Kidney epithelial cell (primary cell): ENCODE results near the gene PKD1L1. TPM values are rescaled to one million over a fixed set of nuclear protein-coding genes. Genes with fewer than 3 reads are reported as not detected.

ENCODE experiments used
- DNase-seq: peaks from one replicate; pipeline ENCODE4 v3.0.0-alpha.2; 2010; ENCODE audit warnings: low read depth
- H3K27me3 ChIP-seq: 2 replicates; pipeline ENCODE4 v1.6.0; 2011; ENCODE audit warnings: low read length; ENCODE audit not compliant: control insufficient read depth, insufficient read depth
- H3K36me3 ChIP-seq: 2 replicates; pipeline ENCODE4 v1.5.1; 2011; ENCODE audit warnings: low read length; ENCODE audit not compliant: control insufficient read depth, insufficient read depth
- H3K4me3 ChIP-seq: 2 replicates; pipeline ENCODE4 v1.5.1; 2011; ENCODE audit warnings: low read depth, mild to moderate bottlenecking, control low read depth, low read length
- total RNA-seq: library from RNA; depleted of rRNA; stranded (reverse); fragments of >200 nt; gene quantifications from 2 replicates; pipeline ENCODE4 v1.2.3, GENCODE V29; 2015
- TF ChIP-seq, protein P1 (sequence below): IDR thresholded peaks from 2 replicates; pipeline ENCODE4 v1.5.1; 2011; ENCODE audit warnings: mild to moderate bottlenecking, moderate library complexity, low read length, control low read depth, inconsistent platforms; ENCODE audit not compliant: insufficient read depth, poor library complexity, severe bottlenecking

Gene PKD1L1
- total RNA-seq, 1 donor from 2014 or later, result 0.08 TPM

DNA sequence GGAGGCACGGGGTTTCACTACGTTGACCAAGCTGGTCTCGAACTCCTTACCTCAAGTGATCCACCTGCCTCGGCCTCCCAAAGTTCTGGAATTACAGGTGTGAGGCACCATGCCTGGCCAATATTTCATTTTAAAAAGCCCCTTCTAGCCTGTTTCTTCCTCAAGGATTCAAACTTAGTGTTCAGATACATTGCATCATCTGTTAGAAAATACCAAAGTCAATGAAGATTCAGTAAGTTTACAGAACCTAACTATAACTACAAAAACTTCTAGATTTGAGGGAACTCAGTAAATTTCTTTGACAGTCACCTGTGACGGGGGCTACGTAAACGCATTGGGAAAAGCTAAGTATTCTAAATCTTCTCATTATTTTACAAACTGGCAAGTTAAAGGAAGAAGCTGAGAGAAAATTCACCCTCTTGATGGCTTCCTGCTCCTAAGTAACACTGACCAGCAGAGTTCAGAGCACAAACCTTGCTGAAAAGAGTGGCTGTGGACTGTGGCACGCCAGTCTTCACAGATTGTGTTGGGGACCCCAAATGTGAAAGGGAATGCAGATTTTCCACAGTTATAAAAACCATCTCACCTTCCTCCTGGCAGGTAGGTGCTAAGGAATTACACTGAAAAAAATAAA lies 162.2 kb downstream of the PKD1L1 start:
- H3K27me3 ChIP-seq, result no peaks in the 10 kb centered on the region
- H3K4me3 ChIP-seq, result no peak overlapping the region
- H3K36me3 ChIP-seq, result no peaks in the 10 kb centered on the region
- TF ChIP-seq, protein P1, sequence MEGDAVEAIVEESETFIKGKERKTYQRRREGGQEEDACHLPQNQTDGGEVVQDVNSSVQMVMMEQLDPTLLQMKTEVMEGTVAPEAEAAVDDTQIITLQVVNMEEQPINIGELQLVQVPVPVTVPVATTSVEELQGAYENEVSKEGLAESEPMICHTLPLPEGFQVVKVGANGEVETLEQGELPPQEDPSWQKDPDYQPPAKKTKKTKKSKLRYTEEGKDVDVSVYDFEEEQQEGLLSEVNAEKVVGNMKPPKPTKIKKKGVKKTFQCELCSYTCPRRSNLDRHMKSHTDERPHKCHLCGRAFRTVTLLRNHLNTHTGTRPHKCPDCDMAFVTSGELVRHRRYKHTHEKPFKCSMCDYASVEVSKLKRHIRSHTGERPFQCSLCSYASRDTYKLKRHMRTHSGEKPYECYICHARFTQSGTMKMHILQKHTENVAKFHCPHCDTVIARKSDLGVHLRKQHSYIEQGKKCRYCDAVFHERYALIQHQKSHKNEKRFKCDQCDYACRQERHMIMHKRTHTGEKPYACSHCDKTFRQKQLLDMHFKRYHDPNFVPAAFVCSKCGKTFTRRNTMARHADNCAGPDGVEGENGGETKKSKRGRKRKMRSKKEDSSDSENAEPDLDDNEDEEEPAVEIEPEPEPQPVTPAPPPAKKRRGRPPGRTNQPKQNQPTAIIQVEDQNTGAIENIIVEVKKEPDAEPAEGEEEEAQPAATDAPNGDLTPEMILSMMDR, result no peak
- DNase-seq, result no peak

DNA sequence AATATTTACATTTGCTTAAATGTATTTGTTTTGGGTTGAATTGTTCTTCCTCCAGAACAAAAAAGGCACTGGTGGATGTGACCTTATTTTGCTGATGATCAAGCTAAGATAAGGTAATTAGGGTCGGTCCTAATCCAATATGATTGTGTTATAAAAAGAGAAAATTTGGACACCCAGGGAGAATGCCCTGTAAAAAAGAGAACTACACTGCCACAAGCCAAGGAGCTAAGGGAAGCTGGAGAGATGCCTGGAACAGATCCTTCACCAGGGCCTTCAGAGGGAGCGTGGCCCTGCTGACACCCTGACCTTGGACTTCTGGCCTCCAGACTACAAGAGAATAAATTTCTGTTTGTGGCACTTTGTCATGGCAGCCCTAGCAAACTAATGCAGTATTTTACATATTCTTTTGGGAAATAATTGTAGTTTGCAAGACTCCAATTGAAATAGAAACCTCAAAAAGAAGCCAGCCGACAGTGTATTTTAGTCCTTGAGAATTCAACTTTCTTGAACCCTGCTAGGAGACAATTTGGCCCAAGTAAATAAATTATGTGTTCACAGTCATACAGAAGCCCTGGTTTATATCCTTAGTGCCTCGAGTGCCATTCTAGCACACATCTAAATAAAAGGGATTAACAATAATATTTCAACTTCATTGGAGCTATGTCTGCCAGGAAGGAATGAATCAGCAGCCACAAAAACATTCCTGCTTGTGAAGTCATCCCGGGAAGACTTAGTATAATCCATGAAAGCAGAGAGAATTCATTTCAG lies 164.6 kb downstream of the PKD1L1 start:
- no peak overlapping the region for H3K4me3 ChIP-seq
- TF ChIP-seq, protein P1, result no peak
- peak; percentile 92 for DNase-seq
- H3K36me3 ChIP-seq, result no peaks in the 10 kb centered on the region
- no peaks in the 10 kb centered on the region for H3K27me3 ChIP-seq

DNA sequence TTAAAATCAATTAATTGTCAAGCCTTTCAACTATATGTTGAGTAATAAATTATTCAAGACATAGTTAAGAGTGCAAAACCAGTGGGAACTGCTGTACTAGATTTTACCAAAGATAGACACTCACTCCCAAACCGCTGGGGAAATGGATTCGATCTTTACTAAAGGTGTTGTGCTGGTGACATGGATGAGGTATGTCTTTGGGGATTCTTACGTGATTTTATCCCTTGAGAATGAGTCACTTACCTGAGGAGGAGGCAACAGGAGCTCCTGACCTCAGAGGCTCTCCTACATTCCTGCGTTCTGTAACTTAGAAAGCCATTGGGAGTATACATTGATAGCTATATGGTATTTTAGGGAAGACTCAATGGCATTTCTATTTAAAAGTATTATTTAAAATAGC lies 165.5 kb downstream of the PKD1L1 start:
- Histone ChIP-seq H3K27me3 (no peaks in the 10 kb centered on the region), H3K4me3 (no peak overlapping the region), H3K36me3 (no peaks in the 10 kb centered on the region)
- DNase-seq, result no peak
- TF ChIP-seq, protein P1, result no peak

DNA sequence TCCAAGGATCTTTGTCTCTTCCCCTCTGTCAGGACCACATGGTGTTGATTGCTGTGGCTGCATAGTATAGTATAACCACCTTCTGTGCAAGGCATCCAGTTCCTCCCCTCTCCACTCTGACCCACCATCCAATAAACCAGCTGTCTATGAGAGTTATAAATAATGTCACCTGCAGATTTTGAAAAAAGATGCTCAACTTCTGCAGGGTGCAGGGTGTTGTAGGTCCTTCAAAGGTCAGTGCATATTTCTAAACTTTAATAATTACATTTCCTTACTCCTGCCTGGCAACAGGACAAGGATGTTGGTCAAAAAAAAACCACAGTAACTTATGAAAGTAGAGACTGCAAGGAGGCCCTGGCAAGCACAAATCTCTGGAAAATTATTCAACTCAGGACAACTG lies 166.2 kb downstream of the PKD1L1 start:
- H3K4me3 ChIP-seq, result no peak overlapping the region
- no peaks in the 10 kb centered on the region for H3K27me3 ChIP-seq
- no peaks in the 10 kb centered on the region for H3K36me3 ChIP-seq
- TF ChIP-seq, protein P1, result no peak
- DNase-seq, result no peak

DNA sequence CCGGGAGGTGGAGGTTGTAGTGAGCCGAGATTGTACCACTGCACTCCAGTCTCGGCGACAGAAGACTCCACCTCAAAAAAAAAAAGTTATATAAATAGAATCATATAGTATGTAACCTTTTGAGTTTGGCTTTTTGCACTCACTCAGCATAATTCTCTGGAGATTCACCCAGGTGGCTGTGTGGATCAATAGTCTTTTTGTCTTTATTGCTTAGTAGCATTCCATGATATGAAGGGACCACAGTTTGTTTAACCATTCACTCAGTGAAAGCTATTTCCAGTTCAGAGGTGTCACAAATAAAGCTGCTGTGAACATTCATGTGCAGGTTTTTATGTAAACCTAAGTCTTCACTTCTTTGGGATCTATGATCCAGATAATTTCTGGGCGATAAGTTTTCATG lies 167.7 kb downstream of the PKD1L1 start:
- TF ChIP-seq, protein P1, result no peak
- no peak for DNase-seq
- no peaks in the 10 kb centered on the region for H3K36me3 ChIP-seq
- no peaks in the 10 kb centered on the region for H3K27me3 ChIP-seq
- no peak overlapping the region for H3K4me3 ChIP-seq
